T-helper 9 cell (primary cell): ENCODE data around the gene FMO1.
A peak's percentile ranks its signal among the peaks of the same experiment; 100 is the strongest.

Experiments
- DNase-seq: peaks from one replicate; pipeline ENCODE4 v3.0.0-alpha.2; 2020

Gene FMO1

GRCh38 chr1:171243878-171244277 lies 4.4 kb upstream of the FMO1 start:
- DNase-seq: no peak

- no peak for DNase-seq
These were observed 2.7 kb upstream of the FMO1 start for GRCh38 chr1:171245458-171246064.

DNA sequence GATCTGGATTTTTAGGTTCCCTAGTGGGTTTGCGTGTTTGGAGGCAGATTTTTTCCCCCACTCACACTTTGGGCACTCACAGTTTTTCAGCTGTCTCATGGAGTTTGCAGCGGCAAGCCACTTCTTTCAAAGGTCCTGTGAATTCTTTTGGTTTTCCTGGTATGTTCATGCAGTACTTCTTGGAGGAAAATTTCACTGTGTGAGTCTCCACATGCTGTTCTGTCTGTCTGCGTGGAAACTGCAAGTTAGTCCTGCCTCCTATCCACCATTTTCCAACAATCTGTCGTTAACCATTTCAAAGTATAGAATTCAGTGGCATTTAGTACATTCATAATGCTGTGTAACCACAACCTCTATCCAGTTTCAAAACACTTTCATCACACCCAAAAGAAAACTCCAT lies 793 bp upstream of the FMO1 start:
- no peak for DNase-seq

DNA sequence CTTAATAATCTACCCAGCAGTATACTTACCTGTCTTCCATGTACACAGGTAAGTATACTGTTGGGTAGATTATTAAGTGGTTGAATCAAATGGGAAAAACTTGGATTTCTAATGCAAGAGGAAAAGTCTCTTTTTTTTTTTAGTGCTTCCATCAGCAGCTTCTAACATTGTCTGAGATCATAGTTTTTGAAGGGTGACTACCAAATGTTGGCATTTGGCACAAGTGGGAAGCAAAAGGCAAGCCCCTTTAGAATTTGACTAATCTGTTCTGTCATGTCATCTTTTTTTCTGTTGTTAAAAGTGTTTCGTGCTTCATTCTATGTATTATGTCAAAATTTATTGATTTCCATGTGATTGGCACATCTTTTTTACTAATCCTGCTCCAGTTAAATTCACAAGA lies 547 bp downstream of the FMO1 start:
- no peak for DNase-seq

DNA sequence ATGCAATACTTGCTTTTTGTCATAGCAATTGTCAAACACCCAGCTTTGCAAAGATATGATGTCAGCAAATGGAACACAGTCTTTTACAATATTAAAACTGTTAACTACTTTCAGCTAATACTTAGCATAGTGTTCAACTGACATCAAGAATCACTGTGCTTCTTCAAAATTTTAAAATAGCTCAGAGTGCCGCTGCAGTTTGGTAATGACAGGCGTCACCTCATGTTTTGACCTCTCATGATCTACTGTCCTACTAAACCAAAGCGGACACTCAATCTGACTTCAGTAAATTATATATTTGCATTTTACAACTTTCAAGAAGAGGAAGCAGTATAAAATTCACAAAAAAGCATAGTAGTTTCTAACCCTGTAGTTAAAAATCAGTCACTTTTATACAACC lies 2.0 kb downstream of the FMO1 start:
- DNase-seq: no peak

DNA sequence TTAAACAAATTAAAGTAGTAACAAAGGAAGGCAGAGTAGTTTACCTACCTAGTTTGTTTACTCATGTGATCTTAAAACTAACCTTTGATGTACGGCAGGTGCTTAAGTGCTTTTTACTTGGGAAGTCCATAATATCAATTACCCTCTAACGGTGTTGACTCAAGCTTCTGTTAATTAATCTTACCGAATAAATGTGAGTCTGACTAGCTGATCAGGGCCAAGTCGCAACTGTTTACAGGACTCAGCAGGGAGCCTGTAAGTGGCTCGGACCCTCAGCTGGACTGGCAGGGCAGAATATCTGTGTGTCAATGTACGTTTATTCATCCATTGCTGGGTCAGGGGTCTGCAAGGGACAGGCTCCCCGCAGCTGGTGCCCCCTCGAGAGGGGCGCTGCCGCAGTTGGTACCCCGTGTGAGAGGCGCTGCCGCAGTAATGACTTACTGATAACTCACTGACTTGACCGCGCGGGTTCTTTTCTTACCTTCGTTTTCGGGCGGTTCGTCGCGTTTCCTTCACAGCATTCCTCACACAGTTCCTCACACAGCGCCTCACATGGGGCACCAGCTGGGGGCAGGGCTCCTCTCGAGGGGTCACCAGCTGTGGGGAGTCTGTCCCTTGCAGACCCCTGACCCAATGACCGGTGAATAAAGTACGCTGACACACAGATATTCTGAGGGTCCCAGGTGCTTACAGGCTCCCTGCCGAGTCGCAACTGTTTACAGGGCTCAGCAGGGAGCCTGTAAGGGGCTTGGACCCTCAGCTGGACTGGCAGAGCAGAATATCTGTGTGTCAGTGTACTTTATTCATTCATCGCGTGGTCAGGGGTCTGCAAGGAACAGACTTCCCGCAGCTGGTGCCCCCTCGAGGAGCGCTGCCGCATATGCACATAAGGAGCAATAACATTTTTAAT lies 3.0 kb downstream of the FMO1 start:
- peak; percentile 4 for DNase-seq

DNA sequence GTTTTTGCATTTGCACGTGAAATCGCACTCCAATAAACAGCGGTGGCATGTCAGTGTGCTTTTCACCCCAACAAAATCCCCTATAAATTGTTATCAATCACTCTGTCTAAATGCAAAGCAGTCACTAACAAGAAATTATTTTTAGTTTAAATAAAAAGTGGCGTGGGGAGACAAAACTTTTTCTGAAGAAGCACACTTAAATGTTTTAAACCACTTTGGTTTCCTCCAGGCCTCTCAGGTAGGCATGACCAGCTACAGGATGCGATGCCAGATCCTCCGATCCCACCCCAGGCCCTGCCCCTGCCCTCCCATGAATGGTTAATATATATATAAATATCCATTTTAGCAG lies 3.6 kb downstream of the FMO1 start:
- no peak for DNase-seq

DNA sequence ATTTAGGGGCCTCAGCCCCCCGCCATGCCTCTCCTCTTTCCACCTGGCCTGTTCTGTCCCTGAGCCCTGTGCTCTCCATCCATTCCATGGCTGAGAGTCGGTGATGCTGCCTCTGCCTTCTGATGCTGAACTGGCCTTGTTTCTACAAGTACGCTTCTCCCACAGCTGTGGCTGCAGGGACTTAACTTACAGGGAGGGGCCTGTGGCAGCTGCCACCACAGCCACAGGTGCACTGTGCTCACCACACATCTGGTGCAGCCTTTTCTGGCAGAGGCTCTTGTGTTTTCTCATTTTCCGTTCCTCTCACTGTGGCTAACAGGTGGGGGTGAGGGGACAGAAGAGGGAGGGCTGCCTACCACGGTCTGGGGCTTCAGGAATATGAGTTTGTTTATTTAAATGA lies 4.2 kb downstream of the FMO1 start:
- no peak for DNase-seq

DNA sequence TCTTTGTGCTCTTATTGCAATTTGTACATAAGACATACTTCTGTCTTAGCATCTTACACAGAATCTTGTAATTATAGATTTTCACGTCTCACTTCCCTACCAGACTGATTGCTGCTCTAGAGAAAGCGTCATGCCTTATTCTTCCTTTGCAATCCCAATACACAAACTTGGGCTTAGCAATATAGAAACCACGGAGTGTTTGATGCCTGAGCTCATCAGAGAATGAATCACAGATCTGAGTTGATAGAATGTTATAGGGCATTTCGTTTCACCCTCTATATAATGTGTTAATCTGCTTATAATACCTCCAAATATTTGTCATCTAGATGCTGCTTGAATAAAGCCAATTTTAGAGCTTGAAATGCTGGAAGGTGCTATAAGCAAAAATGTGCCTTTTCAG lies 6.6 kb downstream of the FMO1 start:
- DNase-seq: no peak

DNA sequence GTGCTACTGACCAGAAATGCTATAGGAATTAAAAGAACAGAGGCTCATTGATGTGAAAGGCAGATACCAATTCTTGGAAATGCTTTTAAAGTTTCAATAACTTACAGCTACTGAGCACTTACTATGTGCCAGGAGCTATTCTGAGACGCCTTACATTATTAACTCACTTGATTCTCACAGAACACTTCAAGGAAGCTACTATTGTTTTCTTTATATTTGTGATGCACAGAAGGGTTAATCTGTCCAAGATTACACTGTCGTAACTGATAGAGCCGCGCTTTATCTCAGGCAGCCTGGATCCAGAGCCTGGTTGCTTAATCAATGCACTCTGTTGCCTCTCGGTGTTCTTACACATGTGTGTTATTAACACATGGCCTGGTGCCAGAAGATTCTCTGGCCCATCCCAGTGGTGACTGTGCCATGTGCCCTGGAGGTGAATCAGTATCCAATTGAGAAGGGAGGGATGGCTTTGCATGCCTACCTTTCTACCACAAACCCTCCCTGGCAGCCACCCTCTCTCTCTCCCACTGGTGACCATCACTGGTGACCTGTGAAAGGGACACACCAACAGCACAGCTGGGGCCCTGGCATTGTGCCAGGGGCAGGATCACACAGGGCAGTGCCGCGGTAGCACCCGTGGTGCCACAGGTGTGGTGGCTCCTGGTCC lies 8.8 kb downstream of the FMO1 start:
- no peak for DNase-seq

DNA sequence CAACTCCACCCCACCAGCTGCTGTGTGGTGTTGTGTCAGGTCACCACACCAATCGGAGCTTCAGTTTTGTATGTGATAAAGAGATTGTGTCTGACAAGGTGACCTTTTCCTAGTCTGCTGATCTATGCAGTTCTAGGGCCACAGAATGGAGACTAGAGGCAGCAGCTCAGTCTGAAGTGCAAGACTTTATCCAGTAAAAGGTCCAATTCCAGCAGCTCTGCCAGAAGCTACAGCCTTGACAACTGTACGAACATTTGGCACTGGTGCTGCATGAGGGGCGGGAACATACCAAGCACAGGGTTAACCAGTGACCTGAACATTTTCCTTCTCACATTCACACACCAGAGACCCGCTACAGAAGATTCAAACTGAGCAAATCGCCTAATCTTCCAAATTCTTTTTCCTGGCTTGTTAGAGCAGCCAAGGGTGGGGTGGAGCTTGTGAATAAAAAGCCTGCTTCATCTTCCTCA lies 9.3 kb downstream of the FMO1 start:
- no peak for DNase-seq

- no peak for DNase-seq
These were observed 10.1 kb downstream of the FMO1 start for GRCh38 chr1:171258429-171258828.

GRCh38 chr1:171258943-171259342 lies 10.6 kb downstream of the FMO1 start:
- no peak for DNase-seq

- no peak for DNase-seq
These were observed 13.0 kb downstream of the FMO1 start for GRCh38 chr1:171261336-171261735.

DNA sequence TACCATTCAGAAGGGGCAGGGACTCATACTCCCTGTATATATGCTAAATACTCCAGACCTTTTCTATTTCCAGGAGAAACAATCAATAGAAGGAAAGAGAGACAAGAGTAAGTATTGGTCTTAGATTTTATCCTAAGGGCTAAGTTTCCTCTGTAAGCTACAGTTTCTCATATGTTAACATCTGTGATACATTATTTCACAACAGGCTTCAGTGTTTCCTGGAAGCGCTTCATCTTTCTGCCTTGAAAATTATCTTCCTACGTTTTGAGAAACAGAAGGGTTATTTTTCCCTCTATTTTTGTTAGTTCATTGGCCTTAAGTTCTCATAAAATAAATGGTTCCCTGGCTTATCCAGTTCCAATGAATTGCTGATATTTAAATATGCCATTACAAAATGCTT lies 15.6 kb downstream of the FMO1 start:
- no peak for DNase-seq

- no peak for DNase-seq
These were observed 17.4 kb downstream of the FMO1 start for GRCh38 chr1:171265686-171266085.

DNA sequence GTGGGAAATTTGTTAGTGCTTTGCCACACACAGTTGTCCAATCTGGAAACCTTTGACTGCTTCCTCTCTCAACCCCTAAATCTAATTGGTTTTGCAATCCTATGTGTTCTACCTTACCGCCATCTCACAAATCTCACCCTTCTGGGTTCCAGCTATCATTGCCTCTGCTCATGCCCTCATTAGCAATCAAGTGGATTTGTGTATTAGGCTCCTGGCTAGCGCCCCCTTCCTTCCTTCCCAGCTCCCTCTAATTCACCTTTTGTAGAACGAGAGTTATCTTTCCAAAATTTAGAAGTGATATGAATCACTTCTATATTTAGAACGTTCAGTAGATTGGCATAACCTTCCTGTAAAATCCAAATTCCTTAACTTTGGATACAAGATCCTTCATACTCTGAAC lies 18.6 kb downstream of the FMO1 start:
- DNase-seq: no peak

- no peak for DNase-seq
These were observed 19.1 kb downstream of the FMO1 start for GRCh38 chr1:171267391-171267790.

DNA sequence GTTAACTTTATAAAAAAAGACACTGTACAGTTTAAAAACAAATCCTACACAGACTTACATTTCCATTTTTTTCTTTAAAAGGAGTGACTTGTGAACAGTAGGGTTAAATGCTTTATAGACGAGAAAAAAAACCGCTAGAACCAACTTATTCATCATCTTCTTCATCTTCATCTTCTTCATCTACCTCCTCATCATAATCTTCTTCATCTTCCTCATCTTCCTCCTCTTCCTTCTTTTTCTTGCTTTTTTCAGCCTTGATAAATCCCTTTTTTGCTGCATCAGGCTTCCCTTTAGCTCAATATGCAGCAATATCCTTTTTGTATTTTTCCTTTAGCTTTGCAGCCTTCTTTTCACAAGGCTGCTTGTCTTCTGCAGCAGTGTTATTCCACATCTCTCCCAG lies 22.5 kb downstream of the FMO1 start:
- DNase-seq: no peak

GRCh38 chr1:171277534-171277933 lies 29.2 kb downstream of the FMO1 start:
- DNase-seq: no peak

- DNase-seq: no peak
These were observed 30.9 kb downstream of the FMO1 start for GRCh38 chr1:171279234-171279633.

DNA sequence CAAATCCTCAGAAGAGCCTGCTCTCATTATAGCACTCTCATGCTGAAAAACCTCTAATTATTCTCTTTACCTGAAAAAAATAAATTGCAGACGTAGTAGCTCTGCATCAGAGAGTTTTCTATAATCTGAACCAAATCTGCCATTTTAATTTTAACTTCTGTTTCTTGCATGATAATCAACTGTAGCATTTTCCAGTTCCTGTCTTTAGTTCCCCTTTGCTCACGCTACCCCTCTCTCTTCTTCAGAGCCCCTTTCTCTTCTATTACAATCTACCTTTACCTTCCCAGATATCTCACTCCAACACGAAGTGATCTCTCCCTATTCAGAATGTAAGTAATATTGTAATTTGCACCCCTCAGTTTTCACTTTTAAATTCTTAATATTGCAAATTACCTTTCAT lies 31.4 kb downstream of the FMO1 start:
- no peak for DNase-seq

GRCh38 chr1:171280599-171280998 lies 32.3 kb downstream of the FMO1 start:
- no peak for DNase-seq
